Measurements from ENCODE around the gene HPS1. TPM values are rescaled to one million over a fixed set of nuclear protein-coding genes. Genes with fewer than 3 reads are reported as not detected.
A peak's percentile ranks its signal among the peaks of the same experiment; 100 is the strongest.

HPS1 gene
- total RNA-seq (ENCODE audit: low replicate concordance), result 16.0 and 32.0 TPM in 2 replicates

GRCh38 chr10:98446661-98447221 lies at the start of gene HPS1:
HPS1 (minus strand) TSS chr10:98446935; CDS start chr10:98443240, 3,695 bp downstream.
- Histone ChIP-seq H3K9me3 (ENCODE audit: low read depth) (no peaks in the 10 kb centered on the region), H3K36me3 (no peaks in the 10 kb centered on the region), H3K4me2 (peak within 1 kb of the TSS; percentile 76), H3K4me3 (peak within 1 kb of the TSS; percentile 72), H3K27me3 (no peaks in the 10 kb centered on the region), H3K27ac (no peak within 1 kb of the TSS), H4K20me1 (ENCODE audit: low read depth) (no peaks in the 10 kb centered on the region), H2AFZ (replicated peaks) (peak within 1 kb of the TSS; percentile 98), H3K79me2 (ENCODE audit: low read depth) (no peaks in the 10 kb centered on the region), H3K4me1 (no peaks in the 10 kb centered on the region), H3F3A (ENCODE audit: low read depth) (peaks cover 7% of the 10 kb centered on the region), H3K9ac (no peak within 1 kb of the TSS)
- Mint-ChIP-seq H3K4me1 (peaks cover 5% of the 10 kb centered on the region), H3K36me3 (peaks cover 10% of the 10 kb centered on the region), H3K27ac (peak within 1 kb of the TSS; percentile 19), H3K27me3 (ENCODE audit: insufficient read depth, low read depth) (peaks cover 2% of the 10 kb centered on the region), H3K4me3 (peak within 1 kb of the TSS; percentile 82), H3K9me3 (peaks cover 2% of the 10 kb centered on the region)
- TF ChIP-seq, protein P1, sequence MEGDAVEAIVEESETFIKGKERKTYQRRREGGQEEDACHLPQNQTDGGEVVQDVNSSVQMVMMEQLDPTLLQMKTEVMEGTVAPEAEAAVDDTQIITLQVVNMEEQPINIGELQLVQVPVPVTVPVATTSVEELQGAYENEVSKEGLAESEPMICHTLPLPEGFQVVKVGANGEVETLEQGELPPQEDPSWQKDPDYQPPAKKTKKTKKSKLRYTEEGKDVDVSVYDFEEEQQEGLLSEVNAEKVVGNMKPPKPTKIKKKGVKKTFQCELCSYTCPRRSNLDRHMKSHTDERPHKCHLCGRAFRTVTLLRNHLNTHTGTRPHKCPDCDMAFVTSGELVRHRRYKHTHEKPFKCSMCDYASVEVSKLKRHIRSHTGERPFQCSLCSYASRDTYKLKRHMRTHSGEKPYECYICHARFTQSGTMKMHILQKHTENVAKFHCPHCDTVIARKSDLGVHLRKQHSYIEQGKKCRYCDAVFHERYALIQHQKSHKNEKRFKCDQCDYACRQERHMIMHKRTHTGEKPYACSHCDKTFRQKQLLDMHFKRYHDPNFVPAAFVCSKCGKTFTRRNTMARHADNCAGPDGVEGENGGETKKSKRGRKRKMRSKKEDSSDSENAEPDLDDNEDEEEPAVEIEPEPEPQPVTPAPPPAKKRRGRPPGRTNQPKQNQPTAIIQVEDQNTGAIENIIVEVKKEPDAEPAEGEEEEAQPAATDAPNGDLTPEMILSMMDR (IDR thresholded peaks at IDR 0.05), result peak; percentile 14
- no peak for TF ChIP-seq EZH2 (IDR thresholded peaks at IDR 0.05)
- DNase-seq (ENCODE audit: low spot score), result peak; percentile 78

GRCh38 chr10:98492763-98493162 lies 46.0 kb upstream of the HPS1 start:
- Mint-ChIP-seq H3K4me3 (no peak overlapping the region), H3K4me1 (no peaks in the 10 kb centered on the region), H3K9me3 (peaks cover 24% of the 10 kb centered on the region), H3K27me3 (ENCODE audit: insufficient read depth, low read depth) (no peaks in the 10 kb centered on the region), H3K36me3 (no peaks in the 10 kb centered on the region), H3K27ac (no peak overlapping the region)
- Histone ChIP-seq H2AFZ (replicated peaks) (no peak overlapping the region), H3K27ac (no peak overlapping the region), H3K4me1 (peaks cover 7% of the 10 kb centered on the region), H4K20me1 (ENCODE audit: low read depth) (no peaks in the 10 kb centered on the region), H3K79me2 (ENCODE audit: low read depth) (no peaks in the 10 kb centered on the region), H3K36me3 (peaks cover 10% of the 10 kb centered on the region), H3K4me3 (no peak overlapping the region), H3K4me2 (no peak overlapping the region), H3F3A (ENCODE audit: low read depth) (no peaks in the 10 kb centered on the region), H3K9ac (no peak overlapping the region), H3K27me3 (no peaks in the 10 kb centered on the region), H3K9me3 (ENCODE audit: low read depth) (peaks cover 12% of the 10 kb centered on the region)
- no peak for TF ChIP-seq EZH2 (IDR thresholded peaks at IDR 0.05)
- TF ChIP-seq, protein P1 (IDR thresholded peaks at IDR 0.05), result no peak
- no peak for TF ChIP-seq EZH2phosphoT487 (IDR thresholded peaks at IDR 0.05)
- DNase-seq (ENCODE audit: low spot score), result no peak

GRCh38 chr10:98489561-98490481 lies 43.1 kb upstream of the HPS1 start:
- H3K36me3 ChIP-seq, result peaks cover 4% of the 10 kb centered on the region
- no peak overlapping the region for H2AFZ ChIP-seq (replicated peaks)
- no peak overlapping the region for H3K4me3 ChIP-seq
- H4K20me1 ChIP-seq (ENCODE audit: low read depth), result no peaks in the 10 kb centered on the region
- H3K9ac ChIP-seq, result no peak overlapping the region
- H3K27ac ChIP-seq, result no peak overlapping the region
- TF ChIP-seq EZH2 (IDR thresholded peaks at IDR 0.05) (no peak), EZH2phosphoT487 (IDR thresholded peaks at IDR 0.05) (no peak)
- TF ChIP-seq, protein P1 (IDR thresholded peaks at IDR 0.05), result no peak
- H3F3A ChIP-seq (ENCODE audit: low read depth), result no peaks in the 10 kb centered on the region
- H3K36me3 Mint-ChIP-seq, result no peaks in the 10 kb centered on the region
- H3K4me1 Mint-ChIP-seq, result no peaks in the 10 kb centered on the region
- H3K27me3 Mint-ChIP-seq (ENCODE audit: insufficient read depth, low read depth), result no peaks in the 10 kb centered on the region
- no peaks in the 10 kb centered on the region for H3K27me3 ChIP-seq
- no peak overlapping the region for H3K27ac Mint-ChIP-seq
- H3K9me3 ChIP-seq (ENCODE audit: low read depth), result peaks cover 2% of the 10 kb centered on the region
- no peaks in the 10 kb centered on the region for H3K4me1 ChIP-seq
- H3K79me2 ChIP-seq (ENCODE audit: low read depth), result no peaks in the 10 kb centered on the region
- H3K4me3 Mint-ChIP-seq, result no peak overlapping the region
- no peak for DNase-seq (ENCODE audit: low spot score)
- no peak overlapping the region for H3K4me2 ChIP-seq
- H3K9me3 Mint-ChIP-seq, result peaks cover 11% of the 10 kb centered on the region

Measured in neural progenitor cell (in vitro differentiated cells).